Natural killer cell (primary cell): ENCODE results near the gene KRT16. TPM values are rescaled to one million over a fixed set of nuclear protein-coding genes. Genes with fewer than 3 reads are reported as not detected.

Experiments used
- ATAC-seq, 3 donors: fragments of 150-1000 bp in 2 of 3; fragments of 200-7000 bp in 1 of 3; cut with Tn5 transposase; 1 replicate in 1 of 3; 2 replicates in 2 of 3; pipeline ENCODE4 v1.10.0; 2021; ENCODE audit warnings: mild to moderate bottlenecking in 2 of 3, moderate library complexity in 2 of 3
- DNase-seq, 2 donors: peaks; one replicate each; pipeline versions ENCODE4 v3.0.0 to v3.0.0-alpha.2; 2013 to 2021; ENCODE audit warnings: mixed read lengths in 1 of 2
- H3K27ac ChIP-seq: one replicate; pipeline ENCODE4 v1.5.1; 2013; ENCODE audit warnings: mild to moderate bottlenecking, low read length
- H3K27me3 ChIP-seq: one replicate; pipeline ENCODE4 v1.6.1; 2013; ENCODE audit warnings: low read length; ENCODE audit not compliant: control insufficient read depth, insufficient read depth
- H3K36me3 ChIP-seq: one replicate; pipeline ENCODE4 v1.6.1; 2013; ENCODE audit warnings: low read length; ENCODE audit not compliant: control insufficient read depth, insufficient read depth
- H3K4me1 ChIP-seq: one replicate; pipeline ENCODE4 v1.6.1; 2013; ENCODE audit warnings: low read length; ENCODE audit not compliant: control insufficient read depth, insufficient read depth
- H3K4me3 ChIP-seq: one replicate; pipeline ENCODE4 v1.5.1; 2013; ENCODE audit warnings: low read length
- H3K9me3 ChIP-seq: one replicate; pipeline ENCODE4 v1.6.1; 2013; ENCODE audit warnings: low read length; ENCODE audit not compliant: control insufficient read depth, insufficient read depth
- H3K27ac Mint-ChIP-seq, 2 donors: one replicate each; pipeline ENCODE4 v1.8.0; 2022; ENCODE audit warnings: mild to moderate bottlenecking in 2 of 2, mixed read lengths in 2 of 2, moderate library complexity in 1 of 2
- H3K27me3 Mint-ChIP-seq, 2 donors: one replicate each; pipeline ENCODE4 v1.8.0; 2022; ENCODE audit warnings: low read depth in 2 of 2, mixed read lengths in 2 of 2
- H3K36me3 Mint-ChIP-seq: one replicate; pipeline ENCODE4 v1.8.0; 2022; ENCODE audit warnings: mixed read lengths
- H3K4me1 Mint-ChIP-seq, 2 donors: one replicate each; pipeline ENCODE4 v1.8.0; 2022; ENCODE audit warnings: mixed read lengths in 2 of 2
- H3K4me3 Mint-ChIP-seq: one replicate; pipeline ENCODE4 v1.8.0; 2022; ENCODE audit warnings: mild to moderate bottlenecking, moderate library complexity, mixed read lengths
- H3K9me3 Mint-ChIP-seq, 2 donors: one replicate each; pipeline ENCODE4 v1.8.0; 2022; ENCODE audit warnings: mixed read lengths in 2 of 2
- WGBS: methylation state at CpG from one replicate; pipeline ENCODE4 v1.1.7; 2013; ENCODE audit warnings: missing lambda C conversion rate; ENCODE audit not compliant: insufficient coverage; 5-methylcytosine and 5-hydroxymethylcytosine counted together
- intact Hi-C: fragments of 100-400 bp; cut with micrococcal nuclease; formaldehyde crosslinking; loops from one replicate; pipeline ENCODE4 v1.14.2; 2022
- total RNA-seq, 4 donors: library from RNA; stranded (reverse); fragments of 120-200 nt in 1 of 4; gene quantifications; one replicate each; pipeline versions ENCODE4 v1.2.3 to v1.2.4, GENCODE V29; 2013 to 2022
- TF ChIP-seq, protein P1 (sequence below): fragments of 200-600 bp; IDR thresholded peaks from one replicate; pipeline ENCODE4 v1.8.0; 2022; ENCODE audit warnings: antibody characterized with exemption

Gene KRT16
- total RNA-seq, 3 donors from 2014 or later (not counting 1 experiment from before 2014, with no cell fraction given): not detected

DNA sequence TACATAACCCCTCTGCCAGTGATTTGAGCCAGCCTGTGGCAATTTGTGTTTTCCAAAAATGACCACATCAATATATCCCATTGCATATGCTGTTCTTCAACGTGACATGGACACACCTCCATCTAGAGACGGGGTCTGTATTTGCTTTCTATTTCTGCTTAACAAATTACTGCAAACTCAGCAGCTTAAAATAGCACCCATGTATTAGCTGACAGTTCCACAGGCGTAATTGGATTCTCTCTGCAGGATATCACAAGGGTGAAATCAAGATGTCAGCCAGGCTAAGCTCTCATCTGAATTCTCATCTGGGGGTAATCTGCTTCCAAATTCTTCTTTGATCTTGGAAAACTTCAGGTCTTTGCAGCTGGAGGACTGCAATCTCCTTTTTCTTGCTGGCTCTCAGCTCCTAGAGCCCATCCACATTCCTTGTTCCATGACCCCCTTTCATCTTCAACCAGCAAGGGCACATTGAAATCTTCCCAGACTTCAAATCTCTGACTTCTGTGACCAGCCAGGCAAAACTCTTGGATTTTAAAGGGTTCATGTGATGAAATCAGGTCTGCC lies 48.9 kb downstream of the KRT16 start:
- peaks cover 17% of the 10 kb centered on the region for H3K9me3 ChIP-seq

GRCh38 chr17:41561554-41561953 lies 51.0 kb downstream of the KRT16 start:
- no peaks in the 10 kb centered on the region for H3K9me3 Mint-ChIP-seq
- no peak overlapping the region for H3K4me3 ChIP-seq
- no peak overlapping the region for H3K4me3 Mint-ChIP-seq
- no peaks in the 10 kb centered on the region for H3K36me3 Mint-ChIP-seq
- no peak overlapping the region for H3K27ac ChIP-seq
- no peak overlapping the region for H3K27ac Mint-ChIP-seq
- 85% methylated on average over 6 of the region's 6 CpGs for WGBS
- no peak for DNase-seq
- no peaks in the 10 kb centered on the region for H3K4me1 Mint-ChIP-seq
- peaks cover under 1% of the 10 kb centered on the region for H3K9me3 ChIP-seq
- TF ChIP-seq, protein P1, sequence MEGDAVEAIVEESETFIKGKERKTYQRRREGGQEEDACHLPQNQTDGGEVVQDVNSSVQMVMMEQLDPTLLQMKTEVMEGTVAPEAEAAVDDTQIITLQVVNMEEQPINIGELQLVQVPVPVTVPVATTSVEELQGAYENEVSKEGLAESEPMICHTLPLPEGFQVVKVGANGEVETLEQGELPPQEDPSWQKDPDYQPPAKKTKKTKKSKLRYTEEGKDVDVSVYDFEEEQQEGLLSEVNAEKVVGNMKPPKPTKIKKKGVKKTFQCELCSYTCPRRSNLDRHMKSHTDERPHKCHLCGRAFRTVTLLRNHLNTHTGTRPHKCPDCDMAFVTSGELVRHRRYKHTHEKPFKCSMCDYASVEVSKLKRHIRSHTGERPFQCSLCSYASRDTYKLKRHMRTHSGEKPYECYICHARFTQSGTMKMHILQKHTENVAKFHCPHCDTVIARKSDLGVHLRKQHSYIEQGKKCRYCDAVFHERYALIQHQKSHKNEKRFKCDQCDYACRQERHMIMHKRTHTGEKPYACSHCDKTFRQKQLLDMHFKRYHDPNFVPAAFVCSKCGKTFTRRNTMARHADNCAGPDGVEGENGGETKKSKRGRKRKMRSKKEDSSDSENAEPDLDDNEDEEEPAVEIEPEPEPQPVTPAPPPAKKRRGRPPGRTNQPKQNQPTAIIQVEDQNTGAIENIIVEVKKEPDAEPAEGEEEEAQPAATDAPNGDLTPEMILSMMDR: no peak
- ATAC-seq: no peak
- H3K4me1 ChIP-seq: no peaks in the 10 kb centered on the region
- H3K27me3 ChIP-seq: peaks cover 5% of the 10 kb centered on the region
- H3K36me3 ChIP-seq: no peaks in the 10 kb centered on the region
- intact Hi-C loops: no loop called here
- H3K27me3 Mint-ChIP-seq: peaks cover 23 to 55% of the 10 kb centered on the region in 2 donors

More for the DNA sequence above, 48.9 kb downstream of the KRT16 start:
- DNase-seq (no peak), ATAC-seq (no peak)
- Histone ChIP-seq H3K27me3 (peaks cover 3% of the 10 kb centered on the region), H3K36me3 (no peaks in the 10 kb centered on the region), H3K27ac (no peak overlapping the region), H3K4me3 (no peak overlapping the region), H3K4me1 (peaks cover 8% of the 10 kb centered on the region)
- H3K4me3 Mint-ChIP-seq: no peak overlapping the region
- TF ChIP-seq, protein P1: no peak
- H3K9me3 Mint-ChIP-seq: peaks cover 0 to 6% of the 10 kb centered on the region in 2 donors
- H3K4me1 Mint-ChIP-seq: peaks cover 12 to 19% of the 10 kb centered on the region in 2 donors
- no peaks in the 10 kb centered on the region for H3K36me3 Mint-ChIP-seq
- no peak overlapping the region for H3K27ac Mint-ChIP-seq
- intact Hi-C loops: no loop called here
- 51% methylated on average over 3 of the region's 3 CpGs for WGBS
- peaks cover 15 to 39% of the 10 kb centered on the region in 2 donors for H3K27me3 Mint-ChIP-seq

Other genes with a start within 250 kb of the KRT16 start
- gene KRT33B, start 243.0 kb downstream of the KRT16 start, total RNA-seq: not detected
- gene KRT34, start 230.5 kb downstream of the KRT16 start, total RNA-seq: not detected
- gene KRT31, start 215.2 kb downstream of the KRT16 start, total RNA-seq: not detected
- not detected for gene KRT37, start 188.2 kb downstream of the KRT16 start, total RNA-seq
- gene KRT38, start 171.8 kb downstream of the KRT16 start, total RNA-seq: not detected
- not detected for gene KRT32, start 145.4 kb downstream of the KRT16 start, total RNA-seq
- not detected for gene KRT35, start 131.6 kb downstream of the KRT16 start, total RNA-seq
- gene KRT36, start 122.9 kb downstream of the KRT16 start, total RNA-seq: not detected
- gene KRT13, start 107.2 kb downstream of the KRT16 start, total RNA-seq: not detected
- not detected for gene KRT15, start 93.9 kb downstream of the KRT16 start, total RNA-seq
- gene KRT19, start 84.5 kb downstream of the KRT16 start, total RNA-seq: not detected
- gene KRT9, start 40.7 kb downstream of the KRT16 start, total RNA-seq: not detected
- gene KRT14, start 25.9 kb downstream of the KRT16 start, total RNA-seq: not detected
- gene KRT17, start 11.8 kb upstream of the KRT16 start, total RNA-seq: not detected
- 1,000 to 10,000 TPM; 2,034 to 2,368 (median 2,279) TPM for gene EIF1, start 76.1 kb upstream of the KRT16 start, total RNA-seq
- gene GAST, start 99.6 kb upstream of the KRT16 start, total RNA-seq: not detected
- gene HAP1, start 121.9 kb upstream of the KRT16 start, total RNA-seq: not detected
- 10 to 100 TPM in 1 of 3 donors, 1 to 10 TPM in 2; 1.8 to 12.1 (median 2.0) TPM for gene JUP, start 173.9 kb upstream of the KRT16 start, total RNA-seq
- 1 to 10 TPM; 6.9 to 8.9 (median 7.5) TPM for gene P3H4, start 199.2 kb upstream of the KRT16 start, total RNA-seq
- 1 to 10 TPM; 5.6 to 8.8 (median 6.0) TPM for gene FKBP10, start 200.2 kb upstream of the KRT16 start, total RNA-seq
- 1 to 10 TPM; 9.1 to 10.0 (median 9.8) TPM for gene NT5C3B, start 223.5 kb upstream of the KRT16 start, total RNA-seq
- not detected for gene KLHL10, start 225.1 kb upstream of the KRT16 start, total RNA-seq